OCI-LY7 (cell line): ENCODE results near the gene ADCK2.

Experiments used
- CTCF ChIP-seq: fragments of 200-600 bp; sonication (generic); conservative IDR thresholded peaks from 2 replicates; pipeline ENCODE4 v1.5.1; 2014; ENCODE audit warnings: mild to moderate bottlenecking, antibody characterized with exemption, low read length, moderate library complexity, mixed read lengths
- EZH2phosphoT487 ChIP-seq: fragments of 200-600 bp; sonication (generic); IDR thresholded peaks from 2 replicates; pipeline ENCODE4 v1.6.1; 2018; ENCODE audit warnings: low read depth, borderline replicate concordance, mild to moderate bottlenecking, mixed run types, antibody characterized with exemption, low read length, moderate library complexity, mixed read lengths

GRCh38 chr7:140639366-140640053 is 33.2 kb upstream of the ADCK2 start:
- TF ChIP-seq CTCF: no peak
- no peak for TF ChIP-seq EZH2phosphoT487
